Astrocyte of the spinal cord (primary cell): Measurements from ENCODE around the gene C16orf96.

Experiments
- DNase-seq: peaks from one replicate; pipeline ENCODE4 v3.0.0; 2011; ENCODE audit warnings: low read depth, low spot score
- H3K4me3 ChIP-seq: 2 replicates; pipeline ENCODE4 v1.5.1; 2011; ENCODE audit warnings: low read depth, mild to moderate bottlenecking, low read length, moderate library complexity
- in situ Hi-C: cut with HindIII; loops from 2 replicates; pipeline ENCODE4 v1.10.0; 2017; ENCODE audit warnings: low sequenced_read_pairs
- TF ChIP-seq, protein P1 (sequence below): IDR thresholded peaks from 2 replicates; pipeline ENCODE4 v1.5.1; 2012; ENCODE audit warnings: low read depth, mild to moderate bottlenecking, low read length, inconsistent platforms

The C16orf96 gene

DNA sequence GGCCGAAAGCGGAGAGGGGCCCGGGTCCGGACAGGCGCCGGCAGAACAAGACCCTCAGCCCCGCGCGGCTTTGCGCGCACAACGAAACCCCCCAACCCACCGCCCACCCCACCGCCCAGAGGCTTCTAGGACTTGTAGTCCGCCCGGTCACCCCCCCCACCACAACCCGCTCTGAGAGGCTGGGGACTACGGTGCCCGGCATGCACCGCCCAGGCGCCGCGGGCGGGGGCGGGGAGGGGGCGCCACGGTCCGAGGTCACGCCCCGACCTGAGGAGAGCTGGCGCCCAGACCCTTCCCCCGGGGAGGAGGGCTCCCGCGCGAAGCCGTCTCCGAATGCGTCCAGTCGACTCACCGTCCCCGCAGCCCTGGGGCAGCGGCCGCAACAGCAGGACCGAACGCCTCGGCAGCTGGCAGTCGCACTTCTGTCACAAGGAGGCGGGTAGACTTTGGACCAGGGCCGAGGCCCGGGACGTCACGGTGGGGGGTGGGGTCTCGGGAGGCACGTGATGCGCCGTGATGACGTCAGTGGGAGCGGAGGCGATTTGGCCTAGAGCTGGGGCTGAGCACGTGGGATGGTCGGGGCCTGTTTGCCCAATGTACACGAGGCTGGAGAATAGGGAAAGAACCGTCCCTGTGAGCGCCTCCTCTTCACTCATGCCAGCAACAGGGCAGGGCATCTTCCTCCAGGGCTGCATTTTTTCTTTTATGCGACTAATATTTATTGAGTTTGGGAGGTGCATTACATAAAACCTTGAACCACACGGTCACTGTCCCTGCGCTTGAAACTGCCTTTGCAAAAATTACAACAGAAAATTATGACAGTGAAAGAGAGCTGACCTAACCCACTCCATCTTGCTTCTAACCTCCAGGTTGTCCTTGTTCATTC lies 17.5 kb upstream of the C16orf96 start, which contains the start of gene CDIP1:
Gene CDIP1, minus strand, starts transcription at position 424 of the 886 bp plus-strand sequence. CDS start 24,643 bp downstream, outside the sequence.
- DNase-seq, result peak; percentile 95
- H3K4me3 ChIP-seq, result peak within 1 kb of the TSS; percentile 59
- TF ChIP-seq, protein P1, sequence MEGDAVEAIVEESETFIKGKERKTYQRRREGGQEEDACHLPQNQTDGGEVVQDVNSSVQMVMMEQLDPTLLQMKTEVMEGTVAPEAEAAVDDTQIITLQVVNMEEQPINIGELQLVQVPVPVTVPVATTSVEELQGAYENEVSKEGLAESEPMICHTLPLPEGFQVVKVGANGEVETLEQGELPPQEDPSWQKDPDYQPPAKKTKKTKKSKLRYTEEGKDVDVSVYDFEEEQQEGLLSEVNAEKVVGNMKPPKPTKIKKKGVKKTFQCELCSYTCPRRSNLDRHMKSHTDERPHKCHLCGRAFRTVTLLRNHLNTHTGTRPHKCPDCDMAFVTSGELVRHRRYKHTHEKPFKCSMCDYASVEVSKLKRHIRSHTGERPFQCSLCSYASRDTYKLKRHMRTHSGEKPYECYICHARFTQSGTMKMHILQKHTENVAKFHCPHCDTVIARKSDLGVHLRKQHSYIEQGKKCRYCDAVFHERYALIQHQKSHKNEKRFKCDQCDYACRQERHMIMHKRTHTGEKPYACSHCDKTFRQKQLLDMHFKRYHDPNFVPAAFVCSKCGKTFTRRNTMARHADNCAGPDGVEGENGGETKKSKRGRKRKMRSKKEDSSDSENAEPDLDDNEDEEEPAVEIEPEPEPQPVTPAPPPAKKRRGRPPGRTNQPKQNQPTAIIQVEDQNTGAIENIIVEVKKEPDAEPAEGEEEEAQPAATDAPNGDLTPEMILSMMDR, result no peak
- in situ Hi-C loops, result no loop called here

DNA sequence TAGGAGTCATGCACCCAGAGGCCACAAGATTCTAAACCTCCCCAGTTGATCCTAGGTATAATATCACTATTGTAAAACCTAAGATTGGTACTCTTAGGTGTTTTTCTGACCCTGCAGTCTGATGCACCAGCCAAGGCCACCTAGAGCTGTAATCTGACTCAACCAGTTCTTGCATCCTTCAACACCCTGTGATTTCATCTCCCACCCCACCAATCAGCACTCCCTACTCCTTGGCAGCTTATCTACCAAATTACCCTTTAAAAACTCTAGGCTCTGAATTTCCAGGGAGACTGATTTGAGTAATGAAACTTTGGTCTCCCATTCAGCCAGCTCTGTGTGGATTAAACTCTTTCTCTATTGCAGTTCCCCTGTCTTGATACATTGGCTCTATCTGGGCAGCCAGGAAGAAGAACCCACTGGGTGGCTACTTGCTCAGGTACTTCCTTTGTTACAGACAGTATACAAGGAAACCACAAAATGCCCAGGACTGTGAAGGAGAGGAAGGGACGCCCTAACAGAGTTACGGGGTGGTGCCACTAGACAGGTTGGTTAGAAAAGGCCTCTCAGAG lies 16.3 kb upstream of the C16orf96 start:
- TF ChIP-seq, protein P1, result no peak
- in situ Hi-C loops, result no loop called here
- no peak for DNase-seq

DNA sequence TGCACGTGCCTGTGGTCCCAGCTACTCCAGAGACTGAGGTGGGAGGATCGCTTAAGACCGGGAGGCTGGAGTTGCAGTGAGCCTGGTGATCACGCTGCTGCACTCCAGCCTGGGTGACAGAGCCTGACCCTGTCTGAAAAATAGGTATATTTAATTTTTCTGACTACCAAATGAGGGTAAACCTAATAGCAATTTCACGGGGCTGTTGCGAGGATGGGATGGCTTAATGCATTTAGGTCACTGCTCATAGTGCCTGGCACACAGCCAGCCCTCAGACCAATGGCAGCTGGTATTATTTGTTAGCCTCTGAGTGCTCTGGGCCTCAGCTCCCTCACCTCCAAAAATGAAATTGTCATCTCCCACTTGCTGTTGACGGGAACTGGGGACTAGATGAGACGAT lies 11.7 kb upstream of the C16orf96 start:
- H3K4me3 ChIP-seq, result no peak overlapping the region
- TF ChIP-seq, protein P1, result no peak
- in situ Hi-C loops, result no loop called here
- no peak for DNase-seq

More for the DNA sequence above, 16.3 kb upstream of the C16orf96 start:
- H3K4me3 ChIP-seq, result no peak overlapping the region

DNA sequence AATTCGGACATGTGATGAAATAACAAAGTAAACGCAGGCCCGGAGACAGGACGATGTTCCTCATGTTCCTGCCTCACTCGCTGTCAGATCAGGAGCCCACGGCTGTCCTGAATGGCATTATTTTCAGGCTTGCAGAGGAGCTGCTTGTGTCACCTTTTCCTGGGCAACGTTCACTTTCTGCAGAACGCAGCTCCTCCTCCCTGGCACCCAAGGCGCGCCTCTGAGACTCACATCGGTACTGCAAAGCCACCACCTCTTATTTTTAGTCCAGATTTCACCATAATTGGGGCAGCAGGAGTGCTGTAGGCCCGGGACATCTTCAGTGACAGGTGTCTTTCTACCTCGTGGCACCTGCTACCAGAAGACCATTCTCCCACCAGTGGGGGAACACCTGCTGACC lies 8.0 kb upstream of the C16orf96 start:
- DNase-seq, result no peak
- no peak overlapping the region for H3K4me3 ChIP-seq
- in situ Hi-C loops, result no loop called here
- TF ChIP-seq, protein P1, result no peak

DNA sequence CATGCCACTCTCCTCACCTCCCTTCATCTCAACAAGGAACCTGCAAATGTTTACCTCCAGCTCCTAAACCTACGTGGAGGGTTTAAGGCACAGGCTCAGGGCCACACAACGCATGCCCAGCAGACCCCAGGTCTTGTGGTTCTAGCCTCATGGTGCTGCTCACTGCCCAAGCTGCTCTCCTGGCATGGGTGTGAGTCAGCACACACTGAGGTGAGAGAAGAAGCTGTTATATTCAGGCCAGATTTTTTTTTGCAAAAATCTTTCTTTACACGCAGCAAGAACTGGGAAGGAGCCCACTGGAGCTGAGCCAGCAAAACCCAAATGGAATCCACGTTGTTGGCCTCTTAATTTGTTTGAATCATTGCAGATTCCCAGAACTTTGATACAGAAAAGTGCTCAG lies 5.5 kb upstream of the C16orf96 start:
- no peak for DNase-seq
- TF ChIP-seq, protein P1, result no peak
- H3K4me3 ChIP-seq, result no peak overlapping the region
- in situ Hi-C loops, result no loop called here

DNA sequence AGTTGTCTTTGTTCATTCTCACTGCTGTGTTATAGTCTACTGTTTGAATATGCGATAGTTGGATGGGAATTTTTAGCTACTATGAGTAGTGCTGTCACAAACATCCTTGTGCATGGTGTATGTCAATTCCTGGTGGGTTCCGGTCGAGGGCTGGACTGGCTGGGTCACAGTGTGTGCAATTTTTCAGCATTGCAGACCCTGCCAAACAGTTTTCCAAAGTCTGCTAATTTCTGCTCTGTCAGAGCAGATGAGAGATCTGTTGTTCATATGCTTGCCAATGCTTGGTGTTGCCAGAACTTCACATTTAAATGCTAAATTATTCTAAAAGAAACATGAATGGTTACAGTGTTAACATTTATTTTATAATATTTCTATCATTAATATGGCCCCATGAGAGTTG lies 3.6 kb upstream of the C16orf96 start:
- in situ Hi-C loops, result no loop called here
- H3K4me3 ChIP-seq, result no peak overlapping the region
- TF ChIP-seq, protein P1, result no peak
- no peak for DNase-seq
